ENCODE results near the gene PPP1R13B.

The PPP1R13B gene

DNA sequence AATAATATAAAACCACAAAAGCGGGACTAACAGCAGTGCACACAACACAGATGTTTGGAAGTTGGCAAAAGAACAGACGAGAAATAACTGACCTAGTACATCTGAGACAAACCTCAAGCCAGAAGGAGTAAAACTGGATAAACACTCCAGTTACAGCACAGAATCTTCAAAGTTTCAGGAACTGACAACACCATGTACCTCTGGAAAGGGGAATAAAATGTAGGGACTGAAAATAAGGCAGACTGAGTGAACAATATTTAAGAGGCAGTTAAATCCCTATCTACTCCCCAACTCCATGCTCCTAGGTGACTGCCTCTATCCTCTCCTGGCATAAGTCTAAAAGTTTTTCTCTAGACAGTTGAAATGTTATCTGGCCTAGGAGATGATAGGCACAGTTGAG lies 73.9 kb downstream of the PPP1R13B start:
- CTCF ChIA-PET, result interaction anchor here (1.5 kb wide), 1 partner anchor 35 kb away, joined by 5 read pairs; no protein-coding TSS in a partner anchor
- POLR2A ChIA-PET, result no interaction called here
- no peak for TF ChIP-seq ZNF843 (tag by site-specific recombination; IDR thresholded peaks at IDR 0.05)
- TF ChIP-seq ZNF133 (tag by site-specific recombination; IDR thresholded peaks at IDR 0.05), result no peak
- TF ChIP-seq ZNF19 (tag by site-specific recombination; IDR thresholded peaks at IDR 0.05; ENCODE audit: low read depth), result no peak
- TF ChIP-seq ZNF791 (tag by site-specific recombination; IDR thresholded peaks at IDR 0.05), result no peak
- TF ChIP-seq, protein P1, sequence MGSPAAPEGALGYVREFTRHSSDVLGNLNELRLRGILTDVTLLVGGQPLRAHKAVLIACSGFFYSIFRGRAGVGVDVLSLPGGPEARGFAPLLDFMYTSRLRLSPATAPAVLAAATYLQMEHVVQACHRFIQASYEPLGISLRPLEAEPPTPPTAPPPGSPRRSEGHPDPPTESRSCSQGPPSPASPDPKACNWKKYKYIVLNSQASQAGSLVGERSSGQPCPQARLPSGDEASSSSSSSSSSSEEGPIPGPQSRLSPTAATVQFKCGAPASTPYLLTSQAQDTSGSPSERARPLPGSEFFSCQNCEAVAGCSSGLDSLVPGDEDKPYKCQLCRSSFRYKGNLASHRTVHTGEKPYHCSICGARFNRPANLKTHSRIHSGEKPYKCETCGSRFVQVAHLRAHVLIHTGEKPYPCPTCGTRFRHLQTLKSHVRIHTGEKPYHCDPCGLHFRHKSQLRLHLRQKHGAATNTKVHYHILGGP (tag by site-specific recombination; IDR thresholded peaks at IDR 0.05), result no peak
- Histone ChIP-seq H3K27ac (ENCODE audit: extremely low read depth, low read depth, low read length) (no peak overlapping the region), H3K4me1 (ENCODE audit: control insufficient read depth, insufficient read depth, low read length) (no peaks in the 10 kb centered on the region), H3K4me3 (ENCODE audit: low read depth, low read length) (no peak overlapping the region), H3K36me3 (ENCODE audit: control insufficient read depth in 2 of 2, insufficient read depth in 1 of 2, low read length in 2 of 2) (peaks cover 4 to 17% of the 10 kb centered on the region in 2 experiments; a peak in 2 of 3 replicates), H3K9me3 (ENCODE audit: control insufficient read depth, insufficient read depth, low read depth, low read length) (no peaks in the 10 kb centered on the region)

DNA sequence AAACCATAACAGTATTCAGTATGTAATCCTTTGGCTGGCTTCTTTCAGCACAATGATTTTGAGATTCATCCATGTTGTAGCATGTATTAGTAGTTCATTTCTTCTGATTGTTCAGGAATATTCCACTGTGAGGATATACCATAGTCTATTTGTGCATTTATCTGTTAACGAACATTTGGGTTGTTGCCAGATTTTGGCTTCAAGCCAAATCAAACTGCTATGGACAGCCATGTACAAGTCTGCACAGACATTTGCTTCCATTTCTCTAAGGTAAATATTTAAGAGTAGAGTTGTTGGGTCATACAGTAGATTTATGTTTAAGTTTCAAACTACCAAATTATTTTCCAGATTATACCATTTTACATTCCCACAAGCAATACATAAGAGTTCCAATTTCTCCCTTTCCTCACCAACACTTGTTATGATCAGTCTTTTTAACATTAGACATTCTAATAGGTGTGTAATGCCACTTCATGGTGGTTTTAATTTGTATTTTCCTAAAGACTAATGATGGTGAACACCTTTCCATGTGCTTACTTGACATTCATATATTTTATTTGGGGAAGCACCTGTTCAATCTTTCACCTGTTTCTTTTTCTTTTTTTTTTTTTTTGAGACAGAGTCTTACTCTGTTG lies 75.2 kb downstream of the PPP1R13B start:
- CTCF ChIA-PET, result no interaction called here
- Histone ChIP-seq H3K27ac (ENCODE audit: extremely low read depth, low read depth, low read length) (no peak overlapping the region), H3K4me3 (ENCODE audit: low read depth, low read length) (no peak overlapping the region), H3K4me1 (ENCODE audit: control insufficient read depth, insufficient read depth, low read length) (no peaks in the 10 kb centered on the region), H3K36me3 (ENCODE audit: control insufficient read depth in 2 of 2, insufficient read depth in 1 of 2, low read length in 2 of 2) (peaks cover 0 to 14% of the 10 kb centered on the region in 2 experiments; a peak in 1 of 3 replicates), H3K9me3 (ENCODE audit: control insufficient read depth, insufficient read depth, low read depth, low read length) (no peaks in the 10 kb centered on the region)
- POLR2A ChIA-PET, result no interaction called here
- TF ChIP-seq ZNF184 (tag by site-specific recombination; IDR thresholded peaks at IDR 0.05) (peak; percentile 100), ZNF354C (tag by site-specific recombination; IDR thresholded peaks at IDR 0.05; ENCODE audit: borderline replicate concordance, low read depth) (no peak), MYNN (tag by site-specific recombination; IDR thresholded peaks at IDR 0.05; ENCODE audit: borderline replicate concordance) (no peak)

- no peak overlapping the region for H3K4me3 ChIP-seq (ENCODE audit: low read depth, low read length)
- no peaks in the 10 kb centered on the region for H3K4me1 ChIP-seq (ENCODE audit: control insufficient read depth, insufficient read depth, low read length)
- ChIA-PET POLR2A (interaction anchor here (0.7 kb wide), 1 partner anchor 135 kb away, joined by 4 read pairs; no protein-coding TSS in a partner anchor), CTCF (interaction anchor here (0.7 to 1.2 kb wide), 2 partner anchors 9 to 953 kb away, joined by 3 read pairs; partner anchors contain the start of gene ADSS1)
- TF ChIP-seq AEBP2 (tag by site-specific recombination; IDR thresholded peaks at IDR 0.05; ENCODE audit: borderline replicate concordance), result no peak
- TF ChIP-seq ZNF692 (tag by site-specific recombination; IDR thresholded peaks at IDR 0.05), result no peak
- no peak for TF ChIP-seq ZNF624 (tag by site-specific recombination; IDR thresholded peaks at IDR 0.05)
- no peak for TF ChIP-seq MZF1 (tag by site-specific recombination; IDR thresholded peaks at IDR 0.05; ENCODE audit: borderline replicate concordance)
- no peak for TF ChIP-seq ZNF792 (tag by site-specific recombination; IDR thresholded peaks at IDR 0.05)
- TF ChIP-seq SETDB1 (IDR thresholded peaks at IDR 0.05; ENCODE audit: insufficient read length, low read length), result no peak
- TF ChIP-seq ZNF214 (tag by site-specific recombination; IDR thresholded peaks at IDR 0.05; ENCODE audit: borderline replicate concordance), result no peak
- no peak for TF ChIP-seq ZSCAN16 (tag by site-specific recombination; IDR thresholded peaks at IDR 0.05)
- H3K36me3 ChIP-seq (ENCODE audit: control insufficient read depth in 2 of 2, insufficient read depth in 1 of 2, low read length in 2 of 2), result peaks cover 0 to 14% of the 10 kb centered on the region in 2 experiments; a peak in 2 of 3 replicates
- no peak overlapping the region for H3K27ac ChIP-seq (ENCODE audit: extremely low read depth, low read depth, low read length)
- H3K9me3 ChIP-seq (ENCODE audit: control insufficient read depth, insufficient read depth, low read depth, low read length), result no peaks in the 10 kb centered on the region
Observed at GRCh38 chr14:103770902-103771301, 76.5 kb downstream of the PPP1R13B start.

Measured in HEK293 (cell line).